H1 (cell line): ENCODE results near the gene IGF1.

Source experiments
- ATF2 ChIP-seq: IDR thresholded peaks from 2 replicates; pipeline ENCODE4 v1.6.1; 2012; ENCODE audit warnings: low read length, inconsistent platforms
- CREB1 ChIP-seq: IDR thresholded peaks from 2 replicates; pipeline ENCODE4 v1.6.1; 2012; ENCODE audit warnings: inconsistent platforms
- PHF8 ChIP-seq: fragments of 200-600 bp; sonication (generic); conservative IDR thresholded peaks from 2 replicates; pipeline ENCODE4 v1.7.1; 2012; ENCODE audit warnings: low read depth, mild to moderate bottlenecking, inconsistent platforms, low read length, moderate library complexity
- POLR2AphosphoS5 ChIP-seq: IDR thresholded peaks from 2 replicates; pipeline ENCODE4 v1.6.1; 2011; ENCODE audit warnings: low read depth, low read length
- SUZ12 ChIP-seq: fragments of 200-600 bp; sonication (generic); IDR thresholded peaks from 2 replicates; pipeline ENCODE4 v1.6.1; 2012; ENCODE audit warnings: mild to moderate bottlenecking, inconsistent platforms, low read length, moderate library complexity, mixed read lengths

- TF ChIP-seq SUZ12 (no peak), PHF8 (no peak), POLR2AphosphoS5 (no peak), CREB1 (no peak), ATF2 (no peak)
Measured at GRCh38 chr12:102507301-102507700, 26.9 kb upstream of the IGF1 start.
